ENCODE measurements around the gene EYS.
"Not testable (repeated sequence)": the region's sequence is repeated elsewhere in the genome, so short reads cannot be mapped to it uniquely, and the experiment has no call there.

Gene EYS

GRCh38 chr6:65570340-65570739, 136.7 kb downstream of the EYS start:
- no peak overlapping the region for H3K4me3 ChIP-seq (ENCODE audit: low read depth, low read length)
- no peak for DNase-seq (ENCODE audit: low read depth)
- no peak for TF ChIP-seq MYC (IDR thresholded peaks at IDR 0.05; ENCODE audit: low read depth, low read length)
- no peak for TF ChIP-seq POLR2A (IDR thresholded peaks at IDR 0.05; ENCODE audit: extremely low read depth, insufficient read length)
- TF ChIP-seq, protein P1, sequence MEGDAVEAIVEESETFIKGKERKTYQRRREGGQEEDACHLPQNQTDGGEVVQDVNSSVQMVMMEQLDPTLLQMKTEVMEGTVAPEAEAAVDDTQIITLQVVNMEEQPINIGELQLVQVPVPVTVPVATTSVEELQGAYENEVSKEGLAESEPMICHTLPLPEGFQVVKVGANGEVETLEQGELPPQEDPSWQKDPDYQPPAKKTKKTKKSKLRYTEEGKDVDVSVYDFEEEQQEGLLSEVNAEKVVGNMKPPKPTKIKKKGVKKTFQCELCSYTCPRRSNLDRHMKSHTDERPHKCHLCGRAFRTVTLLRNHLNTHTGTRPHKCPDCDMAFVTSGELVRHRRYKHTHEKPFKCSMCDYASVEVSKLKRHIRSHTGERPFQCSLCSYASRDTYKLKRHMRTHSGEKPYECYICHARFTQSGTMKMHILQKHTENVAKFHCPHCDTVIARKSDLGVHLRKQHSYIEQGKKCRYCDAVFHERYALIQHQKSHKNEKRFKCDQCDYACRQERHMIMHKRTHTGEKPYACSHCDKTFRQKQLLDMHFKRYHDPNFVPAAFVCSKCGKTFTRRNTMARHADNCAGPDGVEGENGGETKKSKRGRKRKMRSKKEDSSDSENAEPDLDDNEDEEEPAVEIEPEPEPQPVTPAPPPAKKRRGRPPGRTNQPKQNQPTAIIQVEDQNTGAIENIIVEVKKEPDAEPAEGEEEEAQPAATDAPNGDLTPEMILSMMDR (IDR thresholded peaks at IDR 0.05; ENCODE audit: low read depth, low read length) = no peak
- TF ChIP-seq, protein P2, sequence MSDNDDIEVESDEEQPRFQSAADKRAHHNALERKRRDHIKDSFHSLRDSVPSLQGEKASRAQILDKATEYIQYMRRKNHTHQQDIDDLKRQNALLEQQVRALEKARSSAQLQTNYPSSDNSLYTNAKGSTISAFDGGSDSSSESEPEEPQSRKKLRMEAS (IDR thresholded peaks at IDR 0.05; ENCODE audit: low read depth, low read length) = no peak

DNA sequence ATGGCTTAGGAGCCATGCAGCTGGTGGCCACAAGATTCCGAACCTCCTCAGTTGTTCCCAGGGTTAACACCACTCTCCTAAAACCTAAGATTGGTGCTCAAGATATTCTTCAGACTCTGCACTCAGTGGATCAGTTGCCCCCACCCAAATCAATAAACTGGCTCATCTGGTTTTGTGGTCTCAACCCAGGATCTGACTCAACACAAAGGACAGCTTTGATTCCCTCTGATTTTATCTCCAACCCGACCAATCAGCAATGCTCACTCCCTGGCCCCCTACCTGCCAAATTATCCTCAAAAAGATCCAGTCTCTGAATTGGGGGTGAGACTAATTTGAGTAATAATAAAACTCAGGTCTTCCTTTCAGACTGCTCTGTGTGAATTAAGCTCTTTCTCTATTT, 137.5 kb downstream of the EYS start:
- no peak overlapping the region for H3K4me3 ChIP-seq (ENCODE audit: low read depth, low read length)
- TF ChIP-seq, protein P1 (IDR thresholded peaks at IDR 0.05; ENCODE audit: low read depth, low read length) = no peak
- TF ChIP-seq POLR2A (IDR thresholded peaks at IDR 0.05; ENCODE audit: extremely low read depth, insufficient read length) (no peak), MYC (IDR thresholded peaks at IDR 0.05; ENCODE audit: low read depth, low read length) (no peak)
- TF ChIP-seq, protein P2 (IDR thresholded peaks at IDR 0.05; ENCODE audit: low read depth, low read length) = no peak
- no peak for DNase-seq (ENCODE audit: low read depth)

GRCh38 chr6:65569056-65569455, 138.0 kb downstream of the EYS start:
- not testable (repeated sequence) for H3K4me3 ChIP-seq (ENCODE audit: low read depth, low read length); DNase-seq (ENCODE audit: low read depth)

DNA sequence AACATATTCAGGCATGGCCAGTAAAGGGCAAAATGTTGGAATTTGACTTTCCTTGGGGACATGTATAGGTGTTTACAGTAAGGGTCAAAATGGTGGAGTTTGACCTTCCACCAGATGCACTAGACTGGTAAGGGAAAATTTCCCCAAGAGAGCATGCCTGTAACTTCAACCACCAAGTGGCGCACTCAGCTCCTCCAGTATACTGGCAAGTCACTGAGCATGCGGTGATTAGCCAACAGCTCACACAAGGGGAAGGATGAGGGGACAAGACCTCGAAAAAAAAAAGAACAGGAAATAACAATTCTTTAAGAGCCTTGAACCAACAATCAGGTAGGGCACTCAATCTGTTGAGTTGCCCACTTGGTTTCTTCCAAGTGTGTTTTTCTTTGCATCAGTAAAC, 140.9 kb downstream of the EYS start:
- DNase-seq (ENCODE audit: low read depth) = peak; percentile 46
- TF ChIP-seq, protein P1 (IDR thresholded peaks at IDR 0.05; ENCODE audit: low read depth, low read length) = peak; percentile 26
- TF ChIP-seq, protein P2 (IDR thresholded peaks at IDR 0.05; ENCODE audit: low read depth, low read length) = no peak
- H3K4me3 ChIP-seq (ENCODE audit: low read depth, low read length) = no peak overlapping the region

DNA sequence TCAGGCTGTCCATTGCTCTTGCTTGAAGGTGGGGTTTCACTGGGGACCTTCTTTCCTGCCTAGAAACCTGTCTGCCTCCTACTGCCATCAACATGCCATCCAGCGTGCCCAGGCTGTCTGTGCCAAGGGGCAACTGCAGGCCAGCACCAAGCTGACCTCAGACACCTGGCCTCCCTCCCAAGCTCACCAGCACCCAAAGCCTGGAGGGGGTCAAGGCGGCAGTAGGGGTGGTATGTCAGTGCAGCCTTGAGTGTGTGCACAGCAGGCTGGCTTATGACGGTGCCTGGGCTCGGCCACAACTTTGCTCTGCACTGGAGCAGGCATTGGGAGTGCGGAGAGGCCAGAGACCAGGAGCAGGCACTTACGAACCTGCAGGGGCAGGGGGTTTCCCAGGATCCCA, 149.0 kb downstream of the EYS start:
- H3K4me3 ChIP-seq (ENCODE audit: low read depth, low read length) = no peak overlapping the region
- no peak for DNase-seq (ENCODE audit: low read depth)
- TF ChIP-seq, protein P1 (IDR thresholded peaks at IDR 0.05; ENCODE audit: low read depth, low read length) = no peak
- TF ChIP-seq, protein P2 (IDR thresholded peaks at IDR 0.05; ENCODE audit: low read depth, low read length) = no peak
- TF ChIP-seq MYC (IDR thresholded peaks at IDR 0.05; ENCODE audit: low read depth, low read length) = no peak
- no peak for TF ChIP-seq POLR2A (IDR thresholded peaks at IDR 0.05; ENCODE audit: extremely low read depth, insufficient read length)

GRCh38 chr6:65557224-65557623, 149.8 kb downstream of the EYS start:
- DNase-seq (ENCODE audit: low read depth) = no peak
- H3K4me3 ChIP-seq (ENCODE audit: low read depth, low read length) = no peak overlapping the region
- TF ChIP-seq MYC (IDR thresholded peaks at IDR 0.05; ENCODE audit: low read depth, low read length) = no peak
- TF ChIP-seq, protein P1 (IDR thresholded peaks at IDR 0.05; ENCODE audit: low read depth, low read length) = no peak
- TF ChIP-seq, protein P2 (IDR thresholded peaks at IDR 0.05; ENCODE audit: low read depth, low read length) = no peak
- no peak for TF ChIP-seq POLR2A (IDR thresholded peaks at IDR 0.05; ENCODE audit: extremely low read depth, insufficient read length)
